GM21381 (cell line): ENCODE data around the gene ESR1.
"Not testable (repeated sequence)": the region's sequence is repeated elsewhere in the genome, so short reads cannot be mapped to it uniquely, and the experiment has no call there.

Experiments
- ATAC-seq: cut with Tn5 transposase; IDR thresholded peaks from one replicate; pipeline ENCODE4 v1.9.1; 2021; ENCODE audit warnings: mild to moderate bottlenecking, moderate library complexity; ENCODE audit not compliant: unreplicated experiment

Gene ESR1

GRCh38 chr6:152123076-152123475, 315.6 kb downstream of the ESR1 start:
- ATAC-seq, result no peak

- peak; percentile 61 for ATAC-seq
Observed at GRCh38 chr6:152124429-152125074, 317.1 kb downstream of the ESR1 start.

GRCh38 chr6:152127432-152128165, 320.1 kb downstream of the ESR1 start:
- ATAC-seq, result no peak

- ATAC-seq, result no peak
Observed at GRCh38 chr6:152129691-152130151, 322.2 kb downstream of the ESR1 start.

DNA sequence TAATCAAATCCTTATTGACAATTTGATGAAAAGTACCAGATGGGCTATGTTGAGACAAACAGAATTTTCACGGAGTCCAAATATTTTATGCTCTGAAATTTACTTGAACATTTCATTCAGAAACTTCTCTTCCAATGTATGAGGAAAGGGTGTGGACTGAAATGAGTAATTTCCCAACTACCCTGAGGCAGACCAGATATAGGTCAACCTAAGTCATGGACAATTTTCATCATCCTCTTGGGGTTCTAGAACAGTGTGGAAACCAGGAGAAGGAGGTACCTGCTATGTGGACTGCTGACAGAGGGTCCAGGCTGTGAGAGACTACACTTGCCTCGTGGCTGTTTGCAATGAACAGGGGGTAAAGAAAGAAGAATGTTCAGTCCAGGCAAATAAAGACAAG, 323.0 kb downstream of the ESR1 start:
- ATAC-seq, result no peak

- no peak for ATAC-seq
Observed at GRCh38 chr6:152135755-152136448, 328.4 kb downstream of the ESR1 start.

GRCh38 chr6:152136449-152136825, 329.0 kb downstream of the ESR1 start:
- no peak for ATAC-seq

DNA sequence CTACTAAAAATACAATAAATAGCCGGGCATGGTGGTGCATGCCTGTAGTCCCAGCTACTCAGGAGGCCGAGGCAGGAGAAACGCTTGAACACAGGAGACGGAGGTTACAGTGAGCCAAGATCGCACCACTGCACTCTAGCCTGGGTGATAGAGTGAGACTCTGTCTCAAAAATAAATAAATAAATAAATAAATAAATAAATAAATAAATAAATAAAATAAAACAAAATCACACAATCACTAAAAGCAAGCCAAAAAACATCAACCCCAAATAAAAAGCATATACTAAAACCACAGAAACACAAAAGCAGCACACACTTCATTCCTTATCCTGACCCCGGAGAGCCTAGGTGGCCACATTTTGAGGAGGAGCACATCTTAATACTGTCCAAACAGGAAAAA, 330.9 kb downstream of the ESR1 start:
- not testable (repeated sequence) for ATAC-seq

GRCh38 chr6:152142105-152142504, 334.6 kb downstream of the ESR1 start:
- no peak for ATAC-seq

- ATAC-seq, result no peak
Observed at GRCh38 chr6:152143359-152143758, 335.9 kb downstream of the ESR1 start.

- no peak for ATAC-seq
Observed at GRCh38 chr6:152146385-152146784, 338.9 kb downstream of the ESR1 start.

GRCh38 chr6:152147269-152147668, 339.8 kb downstream of the ESR1 start:
- ATAC-seq, result no peak

DNA sequence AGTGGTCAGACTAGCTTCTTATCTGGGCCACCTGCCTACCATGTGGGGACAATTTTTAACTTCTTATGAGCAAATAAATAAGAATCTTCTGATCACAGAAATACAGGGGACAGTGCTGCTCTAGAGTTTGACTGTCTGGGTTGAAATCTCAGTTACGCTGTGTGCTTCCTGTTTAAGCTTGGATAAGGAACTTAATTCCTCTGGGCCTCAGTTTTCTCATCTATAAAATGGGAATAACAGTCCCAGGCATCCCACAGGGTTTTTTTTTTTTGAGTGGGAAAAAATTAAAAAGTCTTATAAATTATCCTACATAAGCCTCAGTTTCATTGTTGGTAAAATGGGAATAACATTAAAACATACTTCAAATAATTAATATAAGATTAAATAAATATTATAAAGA, 340.9 kb downstream of the ESR1 start:
- ATAC-seq, result no peak

DNA sequence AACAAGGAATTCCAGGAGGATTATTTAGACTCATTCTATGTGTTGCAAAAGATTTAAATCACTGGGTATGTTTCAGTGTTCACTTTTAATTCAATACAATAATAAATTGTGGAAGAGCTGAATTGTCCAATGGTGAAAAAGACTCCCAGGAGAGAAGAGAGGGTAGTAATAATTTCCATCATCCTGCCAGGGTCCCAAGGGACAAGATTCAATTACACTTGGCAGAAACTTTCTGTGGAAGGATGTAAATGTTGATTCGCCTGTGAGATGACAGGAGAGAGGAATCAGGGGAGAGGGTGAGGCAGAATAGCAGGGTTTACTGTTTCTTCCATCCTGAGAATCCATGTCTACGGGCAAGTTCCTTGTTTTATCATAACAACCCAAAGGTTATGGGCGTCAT, 342.7 kb downstream of the ESR1 start:
- ATAC-seq, result no peak

- ATAC-seq, result no peak
Observed at GRCh38 chr6:152151920-152152319, 344.4 kb downstream of the ESR1 start.

DNA sequence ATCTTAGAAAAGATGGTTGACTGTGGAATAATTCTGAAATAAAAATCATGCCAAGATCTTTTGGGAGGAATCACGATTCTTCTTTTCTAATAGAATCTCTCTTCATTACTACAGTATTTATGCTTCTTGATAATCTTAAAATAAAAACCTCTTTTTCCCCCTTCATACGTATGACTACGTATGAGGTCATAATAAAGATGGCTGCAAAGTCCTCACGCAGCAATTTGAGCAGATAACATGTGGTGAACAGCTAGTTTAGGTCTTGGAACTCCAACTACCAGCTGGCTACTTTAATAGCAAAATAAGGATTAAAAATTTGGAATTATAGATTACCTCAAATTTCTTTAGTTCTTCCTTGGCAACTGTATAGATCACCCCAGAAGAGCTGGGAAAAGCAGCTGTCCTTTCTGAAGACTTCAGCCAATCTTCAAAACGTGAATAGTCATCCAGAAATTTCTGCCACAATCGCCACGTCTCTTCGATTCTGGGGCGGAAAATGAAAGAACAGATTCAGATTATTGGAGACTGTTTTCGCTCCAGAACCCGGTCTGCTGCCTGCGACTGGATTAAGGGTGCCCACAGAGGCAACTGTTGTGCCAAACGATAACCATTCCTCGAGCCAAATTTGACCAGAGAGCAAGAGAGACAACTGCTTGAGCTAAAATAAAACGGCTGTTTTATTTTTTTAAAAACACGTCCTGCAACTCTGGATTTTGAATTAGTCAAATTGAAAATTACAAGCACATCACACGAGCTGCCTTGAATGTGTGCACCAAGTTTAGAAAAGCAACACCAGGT, 347.3 kb downstream of the ESR1 start:
- ATAC-seq, result no peak

DNA sequence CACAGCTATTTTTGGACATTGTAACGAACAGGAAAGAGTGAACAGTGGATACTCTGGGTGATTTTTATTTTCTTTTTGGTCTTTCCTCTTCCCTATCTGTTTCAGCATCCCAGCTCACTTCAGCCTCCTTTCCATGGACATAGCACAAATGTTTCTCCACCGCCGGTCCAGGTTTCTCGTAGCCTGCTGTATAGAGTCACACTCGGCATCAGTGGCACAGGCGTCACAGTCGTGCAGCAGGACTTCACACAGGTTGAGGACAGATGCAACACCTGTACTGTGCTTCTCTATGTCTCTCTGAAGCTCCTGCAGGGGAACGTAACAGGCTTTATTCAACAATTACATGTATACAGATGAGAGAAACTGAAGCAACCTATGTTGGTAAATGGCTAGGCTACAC, 348.3 kb downstream of the ESR1 start:
- ATAC-seq, result no peak

DNA sequence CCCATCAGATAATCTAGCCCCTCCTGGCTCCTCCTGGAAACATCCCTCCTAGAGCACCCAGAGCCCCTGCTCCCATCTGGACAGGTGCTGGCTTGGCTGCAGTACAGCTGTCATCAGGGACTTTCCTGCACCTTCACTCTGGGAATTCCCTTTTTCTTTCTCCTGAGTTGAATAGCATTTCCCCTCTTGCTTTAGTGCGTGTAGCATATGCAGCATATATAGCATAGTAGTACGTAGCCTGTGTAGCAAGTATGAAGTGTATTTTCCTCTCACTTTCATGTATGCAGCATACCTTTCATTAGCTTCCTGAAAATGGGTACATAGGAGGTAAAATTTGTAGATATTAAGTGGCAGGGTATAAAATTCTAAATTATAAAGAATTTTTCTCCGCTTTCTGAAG, 352.9 kb downstream of the ESR1 start:
- peak; percentile 89 for ATAC-seq

- ATAC-seq, result no peak
Observed at GRCh38 chr6:152161501-152161900, 354.0 kb downstream of the ESR1 start.

DNA sequence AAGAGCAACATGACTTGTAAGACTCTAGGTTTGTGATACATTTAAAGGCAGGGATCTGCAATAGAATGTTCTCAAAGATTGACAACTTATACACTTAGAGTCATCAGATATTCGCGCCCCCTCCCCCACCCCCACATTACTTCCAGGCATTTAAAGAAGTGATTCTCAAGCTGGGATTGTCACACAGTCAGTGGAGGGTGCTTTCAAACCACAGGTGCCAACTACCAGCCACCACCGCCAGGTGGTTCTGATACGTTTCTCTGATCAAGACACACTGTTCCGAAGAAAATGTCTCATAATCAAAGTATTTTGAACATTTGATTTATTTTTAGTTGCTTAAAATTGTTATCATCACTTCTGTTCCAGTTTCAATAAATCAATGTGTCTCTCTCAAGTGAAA, 357.5 kb downstream of the ESR1 start:
- no peak for ATAC-seq

DNA sequence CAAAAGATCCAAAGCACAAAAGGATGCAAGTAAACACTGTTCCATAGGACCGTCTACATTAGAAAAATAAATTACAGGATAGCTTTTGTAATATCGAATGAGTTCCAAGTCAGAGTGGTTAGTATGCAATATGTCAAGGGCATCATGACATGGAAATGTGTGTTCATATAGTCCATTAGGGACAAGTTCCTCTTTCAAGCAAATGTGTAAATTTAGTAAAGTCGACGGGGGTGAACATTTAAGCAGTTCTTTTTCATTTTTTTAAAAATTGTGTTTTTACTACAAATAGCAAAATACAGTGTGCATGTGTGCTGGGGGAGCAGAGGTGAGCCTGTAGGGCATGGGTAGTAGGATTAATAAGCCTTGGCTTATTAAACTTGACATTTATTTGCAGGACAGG, 359.0 kb downstream of the ESR1 start:
- no peak for ATAC-seq
